Measurements from ENCODE around the gene RUNX1.
A peak's percentile ranks its signal among the peaks of the same experiment; 100 is the strongest.
"Not testable (repeated sequence)": the region's sequence is repeated elsewhere in the genome, so short reads cannot be mapped to it uniquely, and the experiment has no call there.

Gene RUNX1

GRCh38 chr21:34996304-34997101 lies 52.6 kb downstream of the RUNX1 start:
- Histone ChIP-seq H3K27me3 (replicated peaks; ENCODE audit: control insufficient read depth, insufficient read depth, low read length, poor library complexity, severe bottlenecking) (no peaks in the 10 kb centered on the region), H3K27ac (ENCODE audit: insufficient read depth, low read length, poor library complexity, severe bottlenecking) (no peak overlapping the region), H3K4me1 (ENCODE audit: control insufficient read depth, insufficient read depth, low read length, poor library complexity, severe bottlenecking) (peaks cover 25% of the 10 kb centered on the region), H3K4me3 (ENCODE audit: insufficient read depth, low read depth, low read length, poor library complexity, severe bottlenecking) (no peak overlapping the region), H3K9me3 (ENCODE audit: control insufficient read depth, low read length) (no peaks in the 10 kb centered on the region), H3K36me3 (ENCODE audit: control insufficient read depth, insufficient read depth, low read length) (no peaks in the 10 kb centered on the region)
- no peak for DNase-seq

DNA sequence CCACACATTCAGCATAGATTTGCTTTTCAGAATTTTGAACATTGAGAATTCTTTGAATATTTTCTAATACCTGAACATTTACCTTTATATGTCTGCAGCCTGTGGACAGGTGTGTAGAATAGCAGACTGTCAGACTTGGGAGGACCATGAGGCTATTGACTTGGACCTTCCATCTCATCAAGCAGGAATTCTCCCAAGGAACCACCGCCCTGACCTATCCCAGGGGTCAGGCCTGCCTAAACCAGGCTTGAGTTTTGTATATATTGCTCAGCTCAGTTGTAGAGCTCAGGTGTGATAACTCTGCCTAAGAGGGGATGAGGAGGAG lies 53.2 kb downstream of the RUNX1 start:
- Histone ChIP-seq H3K27me3 (replicated peaks; ENCODE audit: control insufficient read depth, insufficient read depth, low read length, poor library complexity, severe bottlenecking) (no peaks in the 10 kb centered on the region), H3K9me3 (ENCODE audit: control insufficient read depth, low read length) (no peaks in the 10 kb centered on the region), H3K36me3 (ENCODE audit: control insufficient read depth, insufficient read depth, low read length) (no peaks in the 10 kb centered on the region), H3K4me1 (ENCODE audit: control insufficient read depth, insufficient read depth, low read length, poor library complexity, severe bottlenecking) (peaks cover 23% of the 10 kb centered on the region), H3K4me3 (ENCODE audit: insufficient read depth, low read depth, low read length, poor library complexity, severe bottlenecking) (no peak overlapping the region), H3K27ac (ENCODE audit: insufficient read depth, low read length, poor library complexity, severe bottlenecking) (no peak overlapping the region)
- DNase-seq: no peak

DNA sequence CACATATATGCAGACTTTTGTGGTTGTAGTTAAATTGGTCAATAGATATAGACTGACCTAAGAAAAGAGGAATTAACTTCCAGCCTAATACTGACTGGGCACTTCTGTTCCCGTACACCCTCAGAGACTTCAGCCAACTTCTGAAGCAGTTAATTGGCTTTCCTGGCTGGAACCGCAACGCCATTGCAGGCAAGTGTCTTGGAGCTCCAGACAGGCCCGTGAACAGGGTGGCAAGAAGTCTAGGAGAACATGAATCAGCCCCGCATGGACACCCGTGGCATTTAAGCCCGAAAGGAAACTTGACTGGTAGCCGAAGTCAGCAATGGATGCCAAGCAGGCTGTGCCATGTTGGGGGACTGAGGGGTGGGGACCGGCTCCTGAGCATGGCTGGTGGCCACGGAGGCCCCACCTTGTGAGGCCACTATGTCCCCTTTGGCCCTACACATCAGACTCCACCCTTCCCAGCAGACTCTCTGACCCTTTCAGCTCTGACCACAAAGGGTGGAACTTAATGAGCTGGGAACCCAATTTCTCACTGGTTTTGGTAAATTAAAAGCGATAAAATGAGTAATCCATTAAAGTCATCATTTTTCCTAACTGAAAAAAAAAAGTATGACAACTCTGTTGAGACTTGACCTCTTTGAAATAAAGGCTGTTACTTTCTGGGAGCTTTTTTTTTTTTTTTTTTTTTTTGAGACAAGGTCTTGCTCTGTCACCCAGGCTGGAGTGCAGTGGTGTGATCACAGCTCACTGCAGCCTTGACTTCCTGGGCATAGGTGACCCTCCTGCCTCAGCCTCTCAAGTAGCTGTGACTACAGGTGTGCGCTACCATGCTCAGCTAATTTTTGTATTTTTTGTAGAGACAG lies 54.1 kb downstream of the RUNX1 start:
- no peak for DNase-seq
- no peaks in the 10 kb centered on the region for H3K36me3 ChIP-seq (ENCODE audit: control insufficient read depth, insufficient read depth, low read length)
- H3K4me1 ChIP-seq (ENCODE audit: control insufficient read depth, insufficient read depth, low read length, poor library complexity, severe bottlenecking): peaks cover 27% of the 10 kb centered on the region
- no peaks in the 10 kb centered on the region for H3K27me3 ChIP-seq (replicated peaks; ENCODE audit: control insufficient read depth, insufficient read depth, low read length, poor library complexity, severe bottlenecking)
- no peak overlapping the region for H3K27ac ChIP-seq (ENCODE audit: insufficient read depth, low read length, poor library complexity, severe bottlenecking)
- no peaks in the 10 kb centered on the region for H3K9me3 ChIP-seq (ENCODE audit: control insufficient read depth, low read length)
- H3K4me3 ChIP-seq (ENCODE audit: insufficient read depth, low read depth, low read length, poor library complexity, severe bottlenecking): no peak overlapping the region

GRCh38 chr21:34993521-34993921 lies 55.6 kb downstream of the RUNX1 start:
- H3K4me3 ChIP-seq (ENCODE audit: insufficient read depth, low read depth, low read length, poor library complexity, severe bottlenecking); H3K27ac ChIP-seq (ENCODE audit: insufficient read depth, low read length, poor library complexity, severe bottlenecking); H3K27me3 ChIP-seq (replicated peaks; ENCODE audit: control insufficient read depth, insufficient read depth, low read length, poor library complexity, severe bottlenecking); H3K9me3 ChIP-seq (ENCODE audit: control insufficient read depth, low read length); H3K36me3 ChIP-seq (ENCODE audit: control insufficient read depth, insufficient read depth, low read length); DNase-seq: not testable (repeated sequence)
- H3K4me1 ChIP-seq (ENCODE audit: control insufficient read depth, insufficient read depth, low read length, poor library complexity, severe bottlenecking): peaks cover 37% of the 10 kb centered on the region

DNA sequence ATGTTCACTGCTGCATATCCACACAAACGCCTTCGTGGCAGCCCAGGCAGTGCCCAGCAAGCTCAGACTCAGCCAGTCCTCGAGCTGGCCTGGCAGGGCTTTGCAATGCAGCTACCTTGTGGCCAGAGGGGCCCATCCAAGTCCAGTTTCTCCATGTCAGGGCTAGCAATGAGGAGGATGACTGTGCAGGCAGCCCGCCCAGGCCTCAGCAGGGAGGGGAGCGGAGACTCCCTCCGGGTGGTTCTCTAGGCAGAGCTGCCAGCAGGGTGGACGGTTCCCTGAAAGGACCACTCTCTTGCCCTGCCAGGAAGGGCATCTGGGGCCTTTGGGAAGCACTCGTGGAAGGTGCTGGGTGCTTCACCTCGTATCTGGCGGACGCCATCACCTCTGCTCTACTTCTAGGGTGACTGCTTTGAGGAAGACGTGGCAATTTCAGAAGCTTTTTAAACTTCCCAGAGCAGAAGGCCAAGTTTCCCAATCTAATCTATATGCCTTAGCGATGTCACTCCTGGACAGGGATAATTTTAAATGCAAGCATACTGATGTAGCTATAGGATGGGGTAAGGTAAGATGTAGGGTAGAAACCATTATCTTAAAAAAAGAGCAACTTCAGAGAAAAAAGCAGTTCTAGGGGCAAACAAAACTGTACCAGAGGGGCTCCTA lies 56.2 kb downstream of the RUNX1 start:
- H3K27ac ChIP-seq (ENCODE audit: insufficient read depth, low read length, poor library complexity, severe bottlenecking): no peak overlapping the region
- no peaks in the 10 kb centered on the region for H3K9me3 ChIP-seq (ENCODE audit: control insufficient read depth, low read length)
- H3K4me1 ChIP-seq (ENCODE audit: control insufficient read depth, insufficient read depth, low read length, poor library complexity, severe bottlenecking): peaks cover 42% of the 10 kb centered on the region
- no peak overlapping the region for H3K4me3 ChIP-seq (ENCODE audit: insufficient read depth, low read depth, low read length, poor library complexity, severe bottlenecking)
- no peak for DNase-seq
- no peaks in the 10 kb centered on the region for H3K36me3 ChIP-seq (ENCODE audit: control insufficient read depth, insufficient read depth, low read length)
- no peaks in the 10 kb centered on the region for H3K27me3 ChIP-seq (replicated peaks; ENCODE audit: control insufficient read depth, insufficient read depth, low read length, poor library complexity, severe bottlenecking)

- Histone ChIP-seq H3K27ac (ENCODE audit: insufficient read depth, low read length, poor library complexity, severe bottlenecking) (no peak overlapping the region), H3K4me1 (ENCODE audit: control insufficient read depth, insufficient read depth, low read length, poor library complexity, severe bottlenecking) (peaks cover 42% of the 10 kb centered on the region), H3K27me3 (replicated peaks; ENCODE audit: control insufficient read depth, insufficient read depth, low read length, poor library complexity, severe bottlenecking) (no peaks in the 10 kb centered on the region), H3K4me3 (ENCODE audit: insufficient read depth, low read depth, low read length, poor library complexity, severe bottlenecking) (no peak overlapping the region), H3K9me3 (ENCODE audit: control insufficient read depth, low read length) (no peaks in the 10 kb centered on the region), H3K36me3 (ENCODE audit: control insufficient read depth, insufficient read depth, low read length) (no peaks in the 10 kb centered on the region)
- DNase-seq: no peak
Observed at GRCh38 chr21:34992180-34992579, 56.9 kb downstream of the RUNX1 start.

GRCh38 chr21:34991366-34991957 lies 57.6 kb downstream of the RUNX1 start:
- DNase-seq: no peak
- Histone ChIP-seq H3K27ac (ENCODE audit: insufficient read depth, low read length, poor library complexity, severe bottlenecking) (no peak overlapping the region), H3K27me3 (replicated peaks; ENCODE audit: control insufficient read depth, insufficient read depth, low read length, poor library complexity, severe bottlenecking) (no peaks in the 10 kb centered on the region), H3K4me3 (ENCODE audit: insufficient read depth, low read depth, low read length, poor library complexity, severe bottlenecking) (no peak overlapping the region), H3K9me3 (ENCODE audit: control insufficient read depth, low read length) (no peaks in the 10 kb centered on the region), H3K36me3 (ENCODE audit: control insufficient read depth, insufficient read depth, low read length) (no peaks in the 10 kb centered on the region), H3K4me1 (ENCODE audit: control insufficient read depth, insufficient read depth, low read length, poor library complexity, severe bottlenecking) (peaks cover 43% of the 10 kb centered on the region)

DNA sequence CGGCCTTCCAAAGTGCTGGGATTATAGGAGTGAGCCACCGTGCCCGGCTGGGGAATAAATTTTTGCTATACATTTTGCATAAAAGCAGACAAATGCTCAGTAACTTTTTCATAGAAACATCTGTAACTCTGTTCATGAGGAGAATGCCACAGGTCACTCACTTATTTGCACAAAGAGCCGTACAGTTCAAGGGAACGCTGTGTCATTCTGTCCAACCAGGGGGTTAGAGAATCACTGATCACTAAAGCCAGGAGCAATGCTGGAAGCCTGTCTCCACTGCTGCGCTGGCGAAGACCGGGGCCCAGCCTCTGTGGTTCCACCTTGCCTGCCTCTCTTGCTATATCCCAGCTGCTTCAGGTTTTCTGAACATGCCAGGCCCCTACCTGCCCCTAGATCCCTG lies 58.3 kb downstream of the RUNX1 start:
- H3K36me3 ChIP-seq (ENCODE audit: control insufficient read depth, insufficient read depth, low read length): no peaks in the 10 kb centered on the region
- no peaks in the 10 kb centered on the region for H3K9me3 ChIP-seq (ENCODE audit: control insufficient read depth, low read length)
- no peak for DNase-seq
- H3K27ac ChIP-seq (ENCODE audit: insufficient read depth, low read length, poor library complexity, severe bottlenecking): no peak overlapping the region
- no peaks in the 10 kb centered on the region for H3K27me3 ChIP-seq (replicated peaks; ENCODE audit: control insufficient read depth, insufficient read depth, low read length, poor library complexity, severe bottlenecking)
- H3K4me3 ChIP-seq (ENCODE audit: insufficient read depth, low read depth, low read length, poor library complexity, severe bottlenecking): no peak overlapping the region
- peaks cover 43% of the 10 kb centered on the region for H3K4me1 ChIP-seq (ENCODE audit: control insufficient read depth, insufficient read depth, low read length, poor library complexity, severe bottlenecking)

GRCh38 chr21:34989337-34990151 lies 59.6 kb downstream of the RUNX1 start:
- no peaks in the 10 kb centered on the region for H3K36me3 ChIP-seq (ENCODE audit: control insufficient read depth, insufficient read depth, low read length)
- no peak for DNase-seq
- H3K27ac ChIP-seq (ENCODE audit: insufficient read depth, low read length, poor library complexity, severe bottlenecking): peak overlapping the region; percentile 19
- no peaks in the 10 kb centered on the region for H3K27me3 ChIP-seq (replicated peaks; ENCODE audit: control insufficient read depth, insufficient read depth, low read length, poor library complexity, severe bottlenecking)
- no peaks in the 10 kb centered on the region for H3K9me3 ChIP-seq (ENCODE audit: control insufficient read depth, low read length)
- H3K4me1 ChIP-seq (ENCODE audit: control insufficient read depth, insufficient read depth, low read length, poor library complexity, severe bottlenecking): peaks cover 56% of the 10 kb centered on the region
- H3K4me3 ChIP-seq (ENCODE audit: insufficient read depth, low read depth, low read length, poor library complexity, severe bottlenecking): no peak overlapping the region
